Neural cell (in vitro differentiated cells): ENCODE data around the gene EPB41L5.

Experiments
- CTCF ChIP-seq: fragments of 450-650 bp; IDR thresholded peaks from 2 replicates; pipeline ENCODE4 v1.5.1; 2014; ENCODE audit warnings: antibody characterized with exemption, mild to moderate bottlenecking, moderate library complexity; ENCODE audit not compliant: poor library complexity, severe bottlenecking
- REST ChIP-seq: IDR thresholded peaks from 2 replicates; pipeline ENCODE4 v1.6.1; 2012; ENCODE audit warnings: borderline replicate concordance

GRCh38 chr2:120204417-120204816 lies 191.5 kb downstream of the EPB41L5 start:
- TF ChIP-seq REST (no peak), CTCF (no peak)
